Astrocyte (in vitro differentiated cells and primary cell): ENCODE results near the gene RNF14. TPM values are rescaled to one million over a fixed set of nuclear protein-coding genes. Genes with fewer than 3 reads are reported as not detected.

Experiments used
- DNase-seq: peaks from one replicate; pipeline ENCODE4 v3.0.0-alpha.2; 2010; ENCODE audit warnings: low read depth
- FAIRE-seq: peaks from 2 replicates; lab custom pipeline; 2011; peaks lifted over from hg19 to GRCh38; lab: Jason Lieb, UNC
- H2AFZ ChIP-seq: 2 replicates; pipeline ENCODE4 v1.6.0; 2012; ENCODE audit warnings: low read depth, low read length, inconsistent platforms
- H3K27ac ChIP-seq: 2 replicates; pipeline ENCODE4 v1.5.1; 2011; ENCODE audit warnings: low read depth, low read length, inconsistent platforms
- H3K27me3 ChIP-seq: 2 replicates; pipeline ENCODE4 v1.6.0; 2011; ENCODE audit warnings: low read length, inconsistent platforms; ENCODE audit not compliant: insufficient read depth
- H3K36me3 ChIP-seq: 2 replicates; pipeline ENCODE4 v1.5.1; 2011; ENCODE audit warnings: low read length, inconsistent platforms; ENCODE audit not compliant: insufficient read depth
- H3K4me1 ChIP-seq: 2 replicates; pipeline ENCODE4 v1.5.1; 2011; ENCODE audit warnings: low read length, inconsistent platforms; ENCODE audit not compliant: insufficient read depth
- H3K4me2 ChIP-seq: 2 replicates; pipeline ENCODE4 v1.6.0; 2012; ENCODE audit warnings: low read length, inconsistent platforms
- H3K4me3 ChIP-seq: 2 replicates; pipeline ENCODE4 v1.5.1; 2011; ENCODE audit warnings: low read depth, mild to moderate bottlenecking, low read length, inconsistent platforms; ENCODE audit not compliant: insufficient read depth
- H3K79me2 ChIP-seq: 2 replicates; pipeline ENCODE4 v1.6.0; 2012; ENCODE audit warnings: mild to moderate bottlenecking, low read length, inconsistent platforms; ENCODE audit not compliant: insufficient read depth
- H3K9ac ChIP-seq: 2 replicates; pipeline ENCODE4 v1.6.0; 2012; ENCODE audit warnings: mild to moderate bottlenecking, low read length, inconsistent platforms
- H3K9me3 ChIP-seq: 2 replicates; pipeline ENCODE4 v1.5.1; 2012; ENCODE audit warnings: low read depth, mild to moderate bottlenecking, low read length, inconsistent platforms; ENCODE audit not compliant: insufficient read depth
- H4K20me1 ChIP-seq: 2 replicates; pipeline ENCODE4 v1.6.0; 2012; ENCODE audit warnings: low read length, inconsistent platforms; ENCODE audit not compliant: insufficient read depth
- H3K27ac Mint-ChIP-seq: one replicate; pipeline ENCODE4 v1.8.0; 2021; ENCODE audit warnings: mild to moderate bottlenecking, mixed read lengths; ENCODE audit not compliant: unreplicated experiment
- H3K27me3 Mint-ChIP-seq: one replicate; pipeline ENCODE4 v1.8.0; 2021; ENCODE audit warnings: low read depth, mixed read lengths; ENCODE audit not compliant: unreplicated experiment
- H3K36me3 Mint-ChIP-seq: one replicate; pipeline ENCODE4 v1.8.0; 2021; ENCODE audit warnings: low read depth, mixed read lengths; ENCODE audit not compliant: unreplicated experiment
- H3K4me1 Mint-ChIP-seq: one replicate; pipeline ENCODE4 v1.8.0; 2021; ENCODE audit warnings: low read depth, mixed read lengths; ENCODE audit not compliant: unreplicated experiment
- H3K4me3 Mint-ChIP-seq: one replicate; pipeline ENCODE4 v1.8.0; 2021; ENCODE audit warnings: mild to moderate bottlenecking, moderate library complexity, mixed read lengths; ENCODE audit not compliant: unreplicated experiment
- H3K9me3 Mint-ChIP-seq: one replicate; pipeline ENCODE4 v1.8.0; 2021; ENCODE audit warnings: mild to moderate bottlenecking, mixed read lengths; ENCODE audit not compliant: unreplicated experiment
- EZH2 ChIP-seq: IDR thresholded peaks from 2 replicates; pipeline ENCODE4 v1.6.1; 2012; ENCODE audit warnings: mild to moderate bottlenecking, low read length, inconsistent platforms; ENCODE audit not compliant: insufficient read depth
- total RNA-seq: library from RNA; stranded (reverse); gene quantifications from 2 replicates; pipeline ENCODE4 v1.2.1, GENCODE V29; 2021
- TF ChIP-seq, protein P1 (sequence below): IDR thresholded peaks from 2 replicates; pipeline ENCODE4 v1.5.1; 2011; ENCODE audit warnings: low read depth, mild to moderate bottlenecking, inconsistent platforms, low read length, moderate library complexity; ENCODE audit not compliant: insufficient read depth

Gene RNF14
- total RNA-seq, 1 donor from 2014 or later, result 105 TPM

DNA sequence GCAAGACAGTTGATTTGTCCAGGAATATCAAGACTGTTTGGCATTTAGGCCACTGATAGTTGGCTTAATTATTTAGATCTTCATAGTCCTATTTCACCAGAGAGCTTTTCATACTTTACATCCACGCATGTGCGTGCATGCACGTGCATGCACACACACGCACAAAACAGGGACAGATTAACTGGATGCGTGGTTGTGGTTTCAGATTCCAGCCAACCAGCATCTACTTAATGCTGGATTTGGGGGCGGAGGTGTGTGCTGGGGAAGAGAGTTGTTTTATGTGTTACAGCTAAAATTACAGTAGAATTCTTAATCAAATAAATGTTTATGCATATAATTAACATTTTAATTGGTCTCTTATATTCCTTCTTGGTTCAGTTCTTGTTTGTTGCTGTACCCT, 7.3 kb downstream of the RNF14 start:
- FAIRE-seq, result no peak
- no peak overlapping the region for H3K4me2 ChIP-seq
- H3K79me2 ChIP-seq, result peaks cover 30% of the 10 kb centered on the region
- Mint-ChIP-seq H3K36me3 (peaks cover 14% of the 10 kb centered on the region), H3K27ac (no peak overlapping the region), H3K4me3 (no peak overlapping the region), H3K4me1 (peaks cover 9% of the 10 kb centered on the region), H3K9me3 (no peaks in the 10 kb centered on the region), H3K27me3 (no peaks in the 10 kb centered on the region)
- no peak for DNase-seq
- no peaks in the 10 kb centered on the region for H3K9me3 ChIP-seq
- peaks cover 43% of the 10 kb centered on the region for H3K36me3 ChIP-seq
- peaks cover 47% of the 10 kb centered on the region for H4K20me1 ChIP-seq
- no peak overlapping the region for H3K4me3 ChIP-seq
- no peak overlapping the region for H2AFZ ChIP-seq
- no peak for TF ChIP-seq EZH2
- TF ChIP-seq, protein P1, sequence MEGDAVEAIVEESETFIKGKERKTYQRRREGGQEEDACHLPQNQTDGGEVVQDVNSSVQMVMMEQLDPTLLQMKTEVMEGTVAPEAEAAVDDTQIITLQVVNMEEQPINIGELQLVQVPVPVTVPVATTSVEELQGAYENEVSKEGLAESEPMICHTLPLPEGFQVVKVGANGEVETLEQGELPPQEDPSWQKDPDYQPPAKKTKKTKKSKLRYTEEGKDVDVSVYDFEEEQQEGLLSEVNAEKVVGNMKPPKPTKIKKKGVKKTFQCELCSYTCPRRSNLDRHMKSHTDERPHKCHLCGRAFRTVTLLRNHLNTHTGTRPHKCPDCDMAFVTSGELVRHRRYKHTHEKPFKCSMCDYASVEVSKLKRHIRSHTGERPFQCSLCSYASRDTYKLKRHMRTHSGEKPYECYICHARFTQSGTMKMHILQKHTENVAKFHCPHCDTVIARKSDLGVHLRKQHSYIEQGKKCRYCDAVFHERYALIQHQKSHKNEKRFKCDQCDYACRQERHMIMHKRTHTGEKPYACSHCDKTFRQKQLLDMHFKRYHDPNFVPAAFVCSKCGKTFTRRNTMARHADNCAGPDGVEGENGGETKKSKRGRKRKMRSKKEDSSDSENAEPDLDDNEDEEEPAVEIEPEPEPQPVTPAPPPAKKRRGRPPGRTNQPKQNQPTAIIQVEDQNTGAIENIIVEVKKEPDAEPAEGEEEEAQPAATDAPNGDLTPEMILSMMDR, result no peak
- no peaks in the 10 kb centered on the region for H3K27me3 ChIP-seq
- peaks cover 3% of the 10 kb centered on the region for H3K4me1 ChIP-seq
- no peak overlapping the region for H3K27ac ChIP-seq
- no peak overlapping the region for H3K9ac ChIP-seq

GRCh38 chr5:141978389-141978788, 9.5 kb downstream of the RNF14 start:
- peaks cover 21% of the 10 kb centered on the region for H3K36me3 Mint-ChIP-seq
- FAIRE-seq, result no peak
- H3K27ac Mint-ChIP-seq, result no peak overlapping the region

DNA sequence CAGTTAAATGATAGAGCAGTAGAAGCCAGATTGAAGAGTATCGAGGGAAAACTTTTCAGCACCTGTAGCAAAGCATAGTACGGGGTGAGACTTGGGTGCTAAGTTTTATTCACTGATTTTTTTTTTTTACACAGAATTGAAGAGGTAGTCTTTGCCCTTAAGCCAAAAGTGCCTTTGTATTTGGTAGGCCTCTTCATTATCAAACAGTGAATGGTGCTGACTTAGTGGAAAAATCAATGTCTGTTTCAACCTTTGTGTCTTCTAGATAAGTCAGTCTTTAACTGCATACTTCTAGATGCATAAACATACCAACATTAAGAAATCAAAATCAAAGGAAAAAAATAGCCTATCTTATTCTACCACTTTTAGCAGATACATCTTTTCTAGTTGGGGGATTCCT, 13.7 kb downstream of the RNF14 start:
- H3K4me2 ChIP-seq, result no peak overlapping the region
- peaks cover 29% of the 10 kb centered on the region for H4K20me1 ChIP-seq
- Mint-ChIP-seq H3K9me3 (no peaks in the 10 kb centered on the region), H3K27me3 (no peaks in the 10 kb centered on the region), H3K4me1 (no peaks in the 10 kb centered on the region), H3K27ac (no peak overlapping the region), H3K4me3 (no peak overlapping the region), H3K36me3 (peaks cover 22% of the 10 kb centered on the region)
- H3K9ac ChIP-seq, result no peak overlapping the region
- TF ChIP-seq, protein P1, result no peak
- TF ChIP-seq EZH2, result no peak
- no peaks in the 10 kb centered on the region for H3K27me3 ChIP-seq
- no peak for DNase-seq
- H3K36me3 ChIP-seq, result peaks cover 50% of the 10 kb centered on the region
- H2AFZ ChIP-seq, result no peak overlapping the region
- no peak overlapping the region for H3K27ac ChIP-seq
- no peak for FAIRE-seq
- no peaks in the 10 kb centered on the region for H3K4me1 ChIP-seq
- no peaks in the 10 kb centered on the region for H3K9me3 ChIP-seq
- peaks cover 4% of the 10 kb centered on the region for H3K79me2 ChIP-seq
- H3K4me3 ChIP-seq, result no peak overlapping the region

More at GRCh38 chr5:141978389-141978788, 9.5 kb downstream of the RNF14 start:
- Histone ChIP-seq H2AFZ (no peak overlapping the region), H3K27me3 (no peaks in the 10 kb centered on the region), H3K36me3 (peaks cover 46% of the 10 kb centered on the region), H3K27ac (no peak overlapping the region), H3K9ac (no peak overlapping the region), H3K9me3 (no peaks in the 10 kb centered on the region), H4K20me1 (peaks cover 41% of the 10 kb centered on the region), H3K4me1 (peaks cover 3% of the 10 kb centered on the region), H3K4me2 (no peak overlapping the region), H3K79me2 (peaks cover 19% of the 10 kb centered on the region), H3K4me3 (no peak overlapping the region)
- Mint-ChIP-seq H3K27me3 (no peaks in the 10 kb centered on the region), H3K4me1 (peaks cover 8% of the 10 kb centered on the region), H3K9me3 (no peaks in the 10 kb centered on the region), H3K4me3 (no peak overlapping the region)
- TF ChIP-seq, protein P1, result no peak
- no peak for TF ChIP-seq EZH2
- no peak for DNase-seq
